Mammary epithelial cell (primary cell): Measurements from ENCODE around the gene GTF2B.

Experiments
- CTCF ChIP-seq, 2 donors: IDR thresholded peaks in 1 of 2; conservative IDR thresholded peaks in 1 of 2; 2 replicates each; pipeline ENCODE4 v1.5.1; 2011 to 2012; ENCODE audit warnings: inconsistent platforms in 2 of 2, low read length in 2 of 2, mild to moderate bottlenecking in 2 of 2, control low read depth in 1 of 2, low read depth in 1 of 2; ENCODE audit not compliant: insufficient read depth in 1 of 2; ENCODE audit errors: extremely low read depth in 1 of 2
- EZH2 ChIP-seq: IDR thresholded peaks from 2 replicates; pipeline ENCODE4 v1.6.1; 2012; ENCODE audit warnings: low read length, inconsistent platforms, borderline replicate concordance

GRCh38 chr1:88812366-88812765 lies 79.0 kb downstream of the GTF2B start:
- TF ChIP-seq CTCF (conservative IDR thresholded peaks at IDR 0.05 in 1 of 2, IDR thresholded peaks at IDR 0.05 in 1 of 2; ENCODE audit: extremely low read depth in 1 of 2, insufficient read depth in 1 of 2, low read depth in 1 of 2, low read length in 2 of 2) (no peak), EZH2 (no peak)
